ENCODE results near the gene DENND1B.

DNA sequence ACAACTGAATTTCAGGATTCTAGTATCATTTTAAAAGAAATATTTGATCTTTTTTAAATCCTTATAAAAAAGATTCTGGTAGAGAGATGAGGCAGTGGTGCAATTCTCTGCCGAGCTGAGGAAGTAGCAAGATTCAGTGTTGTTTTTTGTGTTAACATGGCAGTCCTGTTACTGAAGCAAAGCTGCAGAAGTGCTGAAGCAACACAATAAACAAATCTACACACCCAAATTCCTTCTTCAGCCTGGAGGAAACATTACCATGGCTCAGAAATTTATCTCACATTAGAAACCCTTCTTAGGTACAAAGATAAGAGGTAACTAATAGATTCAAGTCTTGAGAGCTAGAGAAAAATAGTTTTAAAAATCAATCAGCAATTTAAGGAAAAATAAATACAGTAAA lies 216.0 kb downstream of the DENND1B start:
- TF ChIP-seq, protein P1, sequence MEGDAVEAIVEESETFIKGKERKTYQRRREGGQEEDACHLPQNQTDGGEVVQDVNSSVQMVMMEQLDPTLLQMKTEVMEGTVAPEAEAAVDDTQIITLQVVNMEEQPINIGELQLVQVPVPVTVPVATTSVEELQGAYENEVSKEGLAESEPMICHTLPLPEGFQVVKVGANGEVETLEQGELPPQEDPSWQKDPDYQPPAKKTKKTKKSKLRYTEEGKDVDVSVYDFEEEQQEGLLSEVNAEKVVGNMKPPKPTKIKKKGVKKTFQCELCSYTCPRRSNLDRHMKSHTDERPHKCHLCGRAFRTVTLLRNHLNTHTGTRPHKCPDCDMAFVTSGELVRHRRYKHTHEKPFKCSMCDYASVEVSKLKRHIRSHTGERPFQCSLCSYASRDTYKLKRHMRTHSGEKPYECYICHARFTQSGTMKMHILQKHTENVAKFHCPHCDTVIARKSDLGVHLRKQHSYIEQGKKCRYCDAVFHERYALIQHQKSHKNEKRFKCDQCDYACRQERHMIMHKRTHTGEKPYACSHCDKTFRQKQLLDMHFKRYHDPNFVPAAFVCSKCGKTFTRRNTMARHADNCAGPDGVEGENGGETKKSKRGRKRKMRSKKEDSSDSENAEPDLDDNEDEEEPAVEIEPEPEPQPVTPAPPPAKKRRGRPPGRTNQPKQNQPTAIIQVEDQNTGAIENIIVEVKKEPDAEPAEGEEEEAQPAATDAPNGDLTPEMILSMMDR (IDR thresholded peaks at IDR 0.05): no peak
- TF ChIP-seq POLR2A (IDR thresholded peaks at IDR 0.05): no peak
